RCC 7860 (cell line): ENCODE measurements around the gene MUCL3.
"Not testable (repeated sequence)": the region's sequence is repeated elsewhere in the genome, so short reads cannot be mapped to it uniquely, and the experiment has no call there.

Experiments used
- DNase-seq: peaks from one replicate; pipeline ENCODE4 v3.0.0-alpha.2; 2015; ENCODE audit warnings: low spot score
- FAIRE-seq: peaks from 2 replicates; lab custom pipeline; 2012; peaks lifted over from hg19 to GRCh38; lab: Jason Lieb, UNC

MUCL3 gene

DNA sequence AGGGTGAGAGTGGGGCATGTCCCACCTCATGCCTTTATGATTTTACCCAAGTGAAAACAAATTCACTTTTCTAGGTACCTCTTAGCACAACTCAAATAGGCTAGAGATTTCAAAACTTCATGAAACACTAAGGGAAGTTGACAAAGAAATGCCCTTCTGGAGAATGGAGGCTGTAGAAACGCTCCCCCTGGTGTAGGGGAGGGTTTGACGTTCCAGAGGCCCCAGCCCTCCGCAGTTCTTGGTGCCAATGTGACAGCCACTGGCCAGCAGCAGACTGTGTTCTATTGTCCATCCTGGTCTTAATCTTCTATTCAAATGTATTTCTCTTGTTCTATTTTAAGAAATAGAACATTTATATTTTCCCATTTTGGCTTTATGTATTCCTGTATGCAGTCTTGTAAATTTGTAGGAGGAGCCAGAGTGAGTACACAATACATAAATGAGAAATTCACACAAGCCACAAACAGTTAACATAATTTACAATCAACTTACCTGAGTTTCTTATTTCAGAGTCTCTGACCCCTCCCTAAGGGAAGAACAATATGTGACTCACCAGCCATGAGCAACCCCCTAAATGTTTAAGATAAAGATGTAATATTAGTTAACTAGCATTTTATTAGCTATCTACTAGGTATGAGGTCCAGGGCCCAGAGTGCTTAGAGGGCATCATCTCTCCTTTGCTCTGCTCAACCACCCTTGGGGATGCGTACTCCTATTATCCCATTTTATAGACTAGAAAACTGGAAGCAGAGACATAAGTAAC, 33.9 kb downstream of the MUCL3 start:
- no peak for FAIRE-seq
- no peak for DNase-seq

DNA sequence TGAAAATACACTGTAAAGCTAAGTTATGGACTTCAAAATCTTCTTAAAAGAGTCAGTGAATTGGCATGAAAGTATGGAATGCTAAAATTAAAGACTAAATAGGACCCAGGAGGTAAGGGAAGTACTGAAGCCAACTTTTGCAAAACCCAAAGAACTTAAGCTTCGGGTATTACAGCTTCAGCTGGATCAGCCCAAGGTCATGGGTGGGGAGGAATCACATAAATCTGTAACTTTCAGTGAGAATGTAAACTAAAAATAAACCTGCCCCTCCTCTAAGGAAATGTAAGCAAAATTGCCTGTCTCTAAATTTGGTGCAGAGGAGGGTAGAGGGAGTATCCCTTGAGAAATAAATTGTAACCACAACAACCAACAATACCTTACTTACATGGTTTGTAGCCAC, 38.4 kb downstream of the MUCL3 start:
- DNase-seq (no peak), FAIRE-seq (no peak)

DNA sequence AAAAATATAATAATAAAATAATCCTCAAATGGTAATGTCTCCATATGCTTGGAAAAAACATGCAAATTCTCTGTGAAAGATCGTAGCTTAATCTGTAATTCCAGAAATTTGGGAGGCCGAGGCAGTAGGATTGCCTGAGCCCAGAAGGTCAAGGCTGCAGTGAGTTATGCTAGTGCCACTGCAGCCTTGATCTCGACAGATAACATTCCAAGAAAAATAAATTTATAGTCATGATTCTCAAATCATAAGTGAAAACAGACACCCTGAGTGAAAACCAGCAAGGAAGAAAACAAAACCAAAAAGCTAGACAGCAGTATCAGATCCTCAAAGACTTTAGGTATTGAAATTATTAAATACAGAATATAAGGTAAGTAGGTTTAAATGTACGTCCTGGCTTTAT, 38.9 kb downstream of the MUCL3 start:
- DNase-seq = no peak
- FAIRE-seq = no peak

GRCh38 chr6:30981942-30982772, 41.4 kb downstream of the MUCL3 start:
- DNase-seq = no peak
- FAIRE-seq = no peak

DNA sequence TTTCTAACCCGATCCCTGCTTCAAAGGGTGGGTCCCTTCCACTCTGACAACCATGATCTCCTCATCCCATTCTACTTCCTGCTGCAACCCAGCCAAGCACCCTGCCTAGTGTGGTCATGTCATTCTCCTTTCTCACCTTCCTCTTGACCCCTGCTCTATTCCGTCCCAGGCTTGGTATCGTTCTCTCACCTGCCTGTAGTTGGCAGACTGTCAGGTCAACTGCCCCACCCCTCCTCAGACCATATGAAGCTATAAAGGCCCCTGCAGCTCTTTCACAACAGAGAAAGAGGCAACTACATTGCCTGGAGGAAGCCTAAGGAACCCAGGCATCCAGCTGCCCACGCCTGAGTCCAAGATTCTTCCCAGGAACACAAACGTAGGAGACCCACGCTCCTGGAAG, 42.7 kb downstream of the MUCL3 start, which contains the start of gene MUC21:
TSS of gene MUC21 (plus strand) at position 280 of the 400 bp plus-strand sequence. CDS start 241 bp downstream, outside the sequence.
- no peak for DNase-seq
- no peak for FAIRE-seq

GRCh38 chr6:30985490-30985889, 44.7 kb downstream of the MUCL3 start:
- no peak for FAIRE-seq

DNA sequence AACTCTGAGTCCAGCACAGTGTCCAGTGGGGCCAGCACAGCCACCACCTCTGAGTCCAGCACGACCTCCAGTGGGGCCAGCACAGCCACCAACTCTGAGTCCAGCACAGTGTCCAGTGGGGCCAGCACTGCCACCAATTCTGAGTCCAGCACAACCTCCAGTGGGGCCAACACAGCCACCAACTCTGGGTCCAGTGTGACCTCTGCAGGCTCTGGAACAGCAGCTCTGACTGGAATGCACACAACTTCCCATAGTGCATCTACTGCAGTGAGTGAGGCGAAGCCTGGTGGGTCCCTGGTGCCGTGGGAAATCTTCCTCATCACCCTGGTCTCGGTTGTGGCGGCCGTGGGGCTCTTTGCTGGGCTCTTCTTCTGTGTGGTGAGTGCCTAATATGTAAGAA, 46.5 kb downstream of the MUCL3 start:
- no peak for FAIRE-seq
- no peak for DNase-seq

More at GRCh38 chr6:30985490-30985889, 44.7 kb downstream of the MUCL3 start:
- DNase-seq = no peak

GRCh38 chr6:30988209-30988825, 47.5 kb downstream of the MUCL3 start:
- FAIRE-seq = no peak

GRCh38 chr6:30990422-30991086, 49.8 kb downstream of the MUCL3 start:
- FAIRE-seq (no peak), DNase-seq (no peak)

More at GRCh38 chr6:30988209-30988825, 47.5 kb downstream of the MUCL3 start:
- no peak for DNase-seq

DNA sequence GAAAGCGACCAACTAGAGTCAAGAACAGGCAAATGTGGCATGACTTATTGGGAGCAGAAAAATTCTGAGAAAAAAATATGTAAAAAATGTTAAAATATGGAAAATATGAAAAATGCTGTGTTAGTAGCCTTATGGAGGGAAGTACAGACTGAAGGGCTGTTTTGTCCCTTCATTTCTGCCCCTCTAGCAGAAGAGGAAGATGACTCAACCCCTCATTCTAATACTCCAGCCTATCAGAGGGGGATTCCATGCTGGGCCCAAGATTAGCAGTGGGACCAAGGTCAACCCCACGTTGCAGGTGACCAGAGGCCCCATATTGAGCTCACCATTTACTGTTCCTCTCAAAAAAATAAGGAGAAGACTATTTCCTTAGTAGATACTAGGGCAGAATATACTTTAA, 51.1 kb downstream of the MUCL3 start:
- FAIRE-seq = no peak
- DNase-seq = no peak

GRCh38 chr6:30997301-30997700, 56.5 kb downstream of the MUCL3 start:
- FAIRE-seq (no peak), DNase-seq (no peak)

- DNase-seq (no peak), FAIRE-seq (no peak)
Observed at GRCh38 chr6:30998785-30999184, 58.0 kb downstream of the MUCL3 start.

- not testable (repeated sequence) for DNase-seq, FAIRE-seq
Observed at GRCh38 chr6:31000067-31000860, 59.5 kb downstream of the MUCL3 start.

DNA sequence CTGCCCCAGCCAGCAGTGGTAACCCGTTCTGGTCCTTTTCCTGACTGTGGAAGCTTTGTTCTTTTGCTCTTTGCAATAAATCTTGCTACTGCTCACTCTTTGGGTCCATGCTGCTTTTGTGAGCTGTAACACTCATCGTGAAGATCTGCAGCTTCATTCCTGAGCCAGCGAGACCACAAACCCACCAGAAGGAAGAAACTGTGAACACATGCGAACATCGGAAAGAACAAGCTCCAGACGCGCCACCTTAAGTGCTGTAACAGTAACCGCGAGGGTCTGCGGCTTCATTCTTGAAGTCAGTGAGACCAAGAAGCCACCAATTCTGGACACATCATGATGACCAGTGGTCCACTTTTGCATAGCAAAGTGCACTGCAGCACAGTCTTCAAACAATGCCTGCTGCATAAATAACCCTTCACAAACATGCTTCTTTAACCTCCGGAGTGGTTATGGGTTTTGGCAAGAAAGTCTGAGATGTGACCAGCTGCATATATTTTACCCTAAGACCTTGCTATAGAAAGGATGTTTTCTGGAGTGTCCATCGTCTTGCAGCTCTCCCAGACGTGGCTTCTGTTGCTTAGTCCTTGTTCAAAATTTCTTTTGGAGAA, 60.6 kb downstream of the MUCL3 start:
- no peak for FAIRE-seq
- no peak for DNase-seq

DNA sequence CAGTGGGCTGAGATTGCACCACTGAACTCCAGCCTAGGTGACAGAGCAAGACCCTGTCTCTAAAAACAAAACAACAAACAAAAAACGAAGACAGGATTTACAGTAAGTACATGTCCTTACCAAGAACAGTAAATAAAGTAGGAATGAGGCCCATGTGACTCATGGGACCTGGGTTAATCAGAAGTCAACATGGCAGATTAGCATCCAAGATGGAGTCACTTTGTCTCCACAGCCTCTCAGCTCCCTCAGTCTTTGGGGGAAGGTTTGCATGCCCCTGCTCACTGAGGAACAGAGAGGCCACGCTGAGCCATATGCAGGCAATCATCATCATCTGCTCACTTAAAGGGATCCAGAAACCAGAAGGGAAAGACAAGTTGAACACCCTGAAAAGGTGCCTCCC, 61.7 kb downstream of the MUCL3 start:
- FAIRE-seq = no peak
- DNase-seq = no peak
